GM04503 (cell line): ENCODE measurements around the gene BTAF1.

Experiments
- DNase-seq: peaks from one replicate; pipeline ENCODE4 v3.0.0-alpha.2; 2012; ENCODE audit warnings: low read depth

The BTAF1 gene

GRCh38 chr10:92052741-92053140 is 129.2 kb downstream of the BTAF1 start:
- no peak for DNase-seq

GRCh38 chr10:92054807-92055206 is 131.2 kb downstream of the BTAF1 start:
- DNase-seq = no peak

DNA sequence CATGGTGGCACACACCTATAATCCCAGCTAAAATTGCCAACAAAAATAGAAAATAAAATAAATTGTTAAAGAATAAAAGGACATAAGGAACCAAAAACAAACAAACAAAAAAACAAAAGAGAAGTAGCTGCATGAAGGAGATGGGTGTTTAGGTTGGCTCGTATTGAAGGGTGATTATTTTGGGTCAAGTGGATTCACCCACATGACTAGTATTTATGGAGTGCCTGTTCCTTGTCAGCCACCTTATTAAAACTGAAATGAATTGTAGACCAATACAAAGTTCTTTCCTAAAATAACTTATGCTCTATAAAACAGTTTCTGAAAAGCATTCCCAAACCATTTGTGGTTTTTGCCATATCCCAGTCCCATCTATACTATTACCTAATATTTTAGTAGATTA is 138.7 kb downstream of the BTAF1 start:
- no peak for DNase-seq

DNA sequence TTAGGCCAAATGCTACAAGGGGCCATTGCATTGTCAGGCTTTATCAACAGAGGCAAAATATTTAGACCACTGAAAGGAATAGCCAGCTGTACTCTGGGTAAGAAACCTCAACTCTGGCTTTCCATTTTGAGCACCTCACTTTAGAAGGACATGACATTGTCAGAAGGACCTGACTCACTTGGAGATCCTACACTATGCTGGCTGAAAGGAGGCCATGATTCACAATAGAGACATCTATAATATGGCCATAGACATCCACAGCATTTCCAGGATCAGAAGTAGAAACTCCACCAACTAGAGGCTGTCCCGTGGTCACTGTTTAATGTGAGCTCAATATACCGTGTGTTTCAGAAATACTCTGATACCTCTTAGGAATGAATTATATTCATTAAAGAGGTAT is 140.9 kb downstream of the BTAF1 start:
- no peak for DNase-seq

- no peak for DNase-seq
Measured at GRCh38 chr10:92066386-92066785, 142.8 kb downstream of the BTAF1 start.

GRCh38 chr10:92068900-92069299 is 145.3 kb downstream of the BTAF1 start:
- DNase-seq = no peak

DNA sequence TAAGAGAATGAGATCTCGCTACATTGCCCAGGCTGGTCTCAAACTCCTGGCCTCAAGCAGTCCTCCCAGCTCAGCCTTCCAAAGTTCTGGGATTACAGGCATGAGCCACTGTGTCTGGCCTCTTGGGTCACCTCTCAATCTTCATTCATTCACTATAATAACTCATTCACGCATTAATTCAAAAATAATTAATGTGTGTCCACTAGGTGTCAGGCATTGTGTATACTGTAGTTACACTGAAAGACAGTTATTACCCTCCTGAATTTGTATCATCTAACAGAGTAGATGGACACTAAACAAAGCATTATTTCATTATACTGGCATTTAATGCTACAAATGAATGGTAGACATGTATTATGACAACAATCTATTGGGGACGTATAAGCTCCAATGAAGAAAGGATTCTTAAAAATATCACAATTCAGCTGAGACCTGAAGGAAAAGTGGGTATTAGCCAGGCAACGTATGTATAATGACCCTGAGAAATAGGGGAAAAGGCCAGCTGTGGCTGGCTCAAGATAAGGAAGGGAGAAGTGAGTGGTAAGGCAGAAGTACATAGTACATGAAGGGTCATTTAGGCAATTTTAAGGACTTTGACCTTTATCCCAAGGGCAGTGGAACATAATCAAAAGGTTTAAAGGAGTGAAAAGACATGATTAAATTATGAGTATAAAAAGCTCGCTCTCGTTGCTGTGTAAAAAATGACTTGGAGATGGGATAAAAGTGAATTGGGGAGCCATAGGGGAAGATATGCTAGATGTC is 150.7 kb downstream of the BTAF1 start:
- no peak for DNase-seq

- no peak for DNase-seq
Measured at GRCh38 chr10:92075829-92076228, 152.3 kb downstream of the BTAF1 start.

- no peak for DNase-seq
Measured at GRCh38 chr10:92076722-92077121, 153.2 kb downstream of the BTAF1 start.

- DNase-seq = no peak
Measured at GRCh38 chr10:92079003-92079402, 155.4 kb downstream of the BTAF1 start.
